Mucosa of descending colon (tissue), 3 donors: ENCODE measurements around the gene SPSB4. TPM values are rescaled to one million over a fixed set of nuclear protein-coding genes. Genes with fewer than 3 reads are reported as not detected.
"Not testable (repeated sequence)": the region's sequence is repeated elsewhere in the genome, so short reads cannot be mapped to it uniquely, and the experiment has no call there.

ENCODE experiments used
- ATAC-seq: fragments of 200-7000 bp; cut with Tn5 transposase; one replicate; pipeline ENCODE4 v1.9.1; 2020; ENCODE audit warnings: mild to moderate bottlenecking, moderate library complexity
- DNase-seq, 3 donors: peaks; one replicate each; pipeline ENCODE4 v3.0.0-alpha.2; 2020
- H3K36me3 ChIP-seq: fragments of 200-600 bp; one replicate; pipeline ENCODE4 v1.8.0; 2021; ENCODE audit warnings: low read depth, mild to moderate bottlenecking
- H3K4me1 ChIP-seq: fragments of 200-600 bp; one replicate; pipeline ENCODE4 v1.8.0; 2021; ENCODE audit warnings: low read depth, mild to moderate bottlenecking
- H3K4me3 ChIP-seq: fragments of 200-600 bp; one replicate; pipeline ENCODE4 v1.8.0; 2021; ENCODE audit warnings: mild to moderate bottlenecking
- H3K9me3 ChIP-seq: fragments of 200-600 bp; one replicate; pipeline ENCODE4 v1.8.0; 2021; ENCODE audit warnings: mild to moderate bottlenecking
- intact Hi-C, 2 donors: fragments of 100-400 bp; cut with DNase I in 1 of 2; cut with micrococcal nuclease in 1 of 2; formaldehyde crosslinking; loops; one replicate each; pipeline versions ENCODE4 v1.11.0 to v1.11.1; 2022; cut with DNase I, micrococcal nuclease
- total RNA-seq, 3 donors: library from RNA; stranded (reverse); fragmentation: NEBNext Ultra II Directional in 2 of 3; extraction: Animal tissue kit (Norgen Biotek cat#: 25700) in 2 of 3; gene quantifications; one replicate each; pipeline versions ENCODE4 v1.2.1 to v1.2.4, GENCODE V29; 2021 to 2023
- TF ChIP-seq, protein P1 (sequence below): fragments of 200-600 bp; IDR thresholded peaks from one replicate; pipeline ENCODE4 v1.8.0; 2022; ENCODE audit warnings: antibody characterized with exemption, mild to moderate bottlenecking
- donor health status: DM: no; HTN: no; CAD: no; lungs with moderate emphysema.
- donor health status: DM: no; HTN: no; CAD: no.
- donor health status: DM: no; HTN: yes; CAD: no.

Gene SPSB4
- total RNA-seq, 3 donors from 2014 or later = 0.10 to 0.85 (median 0.17) TPM

DNA sequence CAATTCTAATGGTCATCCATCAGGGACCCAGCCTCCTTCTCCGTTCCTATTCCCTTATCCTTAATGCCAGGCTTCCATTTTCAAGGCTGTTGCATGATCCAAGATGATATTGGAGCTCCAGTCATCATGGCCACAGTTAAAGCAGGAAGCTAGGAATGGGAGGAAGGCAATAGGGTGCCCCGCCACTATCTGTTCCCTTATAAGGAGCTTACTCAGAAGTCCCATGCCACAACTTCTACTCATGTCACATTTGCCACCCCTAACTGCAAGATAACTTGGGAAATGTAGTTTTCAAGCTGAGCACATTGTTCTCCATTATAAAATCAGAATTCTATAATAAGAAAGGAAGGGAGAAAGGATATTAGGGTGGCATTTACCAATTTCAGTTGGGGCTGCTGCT is 38.6 kb upstream of the SPSB4 start:
- intact Hi-C loops = loop anchor here (5.0 to 10.0 kb wide), 2 partner anchors 95 to 182 kb away; no protein-coding TSS in a partner anchor

DNA sequence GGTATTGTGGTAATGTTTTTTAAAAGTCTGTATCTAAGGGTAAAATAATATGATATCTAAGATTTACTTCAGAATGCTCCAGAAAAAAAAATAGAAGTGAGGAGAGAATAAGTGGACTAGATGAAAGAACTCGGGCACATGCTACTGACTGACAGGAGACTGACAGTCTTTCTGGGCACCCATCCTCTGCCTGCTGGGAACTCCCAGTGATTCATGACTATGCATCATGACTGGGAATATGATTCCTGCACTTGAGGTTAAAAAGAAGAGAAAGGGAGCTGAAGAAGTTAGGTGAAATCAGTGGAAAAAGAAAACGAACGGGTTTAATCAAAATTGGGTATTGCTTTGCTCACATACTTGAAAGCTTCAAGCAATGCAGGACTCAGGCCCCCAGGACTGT is 35.7 kb upstream of the SPSB4 start:
- H3K36me3 ChIP-seq = no peaks in the 10 kb centered on the region
- H3K9me3 ChIP-seq = no peaks in the 10 kb centered on the region
- DNase-seq = no peak
- ATAC-seq = no peak
- no peaks in the 10 kb centered on the region for H3K4me1 ChIP-seq
- TF ChIP-seq, protein P1, sequence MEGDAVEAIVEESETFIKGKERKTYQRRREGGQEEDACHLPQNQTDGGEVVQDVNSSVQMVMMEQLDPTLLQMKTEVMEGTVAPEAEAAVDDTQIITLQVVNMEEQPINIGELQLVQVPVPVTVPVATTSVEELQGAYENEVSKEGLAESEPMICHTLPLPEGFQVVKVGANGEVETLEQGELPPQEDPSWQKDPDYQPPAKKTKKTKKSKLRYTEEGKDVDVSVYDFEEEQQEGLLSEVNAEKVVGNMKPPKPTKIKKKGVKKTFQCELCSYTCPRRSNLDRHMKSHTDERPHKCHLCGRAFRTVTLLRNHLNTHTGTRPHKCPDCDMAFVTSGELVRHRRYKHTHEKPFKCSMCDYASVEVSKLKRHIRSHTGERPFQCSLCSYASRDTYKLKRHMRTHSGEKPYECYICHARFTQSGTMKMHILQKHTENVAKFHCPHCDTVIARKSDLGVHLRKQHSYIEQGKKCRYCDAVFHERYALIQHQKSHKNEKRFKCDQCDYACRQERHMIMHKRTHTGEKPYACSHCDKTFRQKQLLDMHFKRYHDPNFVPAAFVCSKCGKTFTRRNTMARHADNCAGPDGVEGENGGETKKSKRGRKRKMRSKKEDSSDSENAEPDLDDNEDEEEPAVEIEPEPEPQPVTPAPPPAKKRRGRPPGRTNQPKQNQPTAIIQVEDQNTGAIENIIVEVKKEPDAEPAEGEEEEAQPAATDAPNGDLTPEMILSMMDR = no peak
- intact Hi-C loops = loop anchor here (10.0 kb wide), 1 partner anchor 179 kb away; no protein-coding TSS in a partner anchor
- no peak overlapping the region for H3K4me3 ChIP-seq

More for the DNA sequence above, 38.6 kb upstream of the SPSB4 start:
- no peaks in the 10 kb centered on the region for H3K4me1 ChIP-seq
- TF ChIP-seq, protein P1 = no peak
- no peak overlapping the region for H3K4me3 ChIP-seq
- ATAC-seq (no peak), DNase-seq (no peak)
- no peaks in the 10 kb centered on the region for H3K36me3 ChIP-seq
- H3K9me3 ChIP-seq = no peaks in the 10 kb centered on the region

DNA sequence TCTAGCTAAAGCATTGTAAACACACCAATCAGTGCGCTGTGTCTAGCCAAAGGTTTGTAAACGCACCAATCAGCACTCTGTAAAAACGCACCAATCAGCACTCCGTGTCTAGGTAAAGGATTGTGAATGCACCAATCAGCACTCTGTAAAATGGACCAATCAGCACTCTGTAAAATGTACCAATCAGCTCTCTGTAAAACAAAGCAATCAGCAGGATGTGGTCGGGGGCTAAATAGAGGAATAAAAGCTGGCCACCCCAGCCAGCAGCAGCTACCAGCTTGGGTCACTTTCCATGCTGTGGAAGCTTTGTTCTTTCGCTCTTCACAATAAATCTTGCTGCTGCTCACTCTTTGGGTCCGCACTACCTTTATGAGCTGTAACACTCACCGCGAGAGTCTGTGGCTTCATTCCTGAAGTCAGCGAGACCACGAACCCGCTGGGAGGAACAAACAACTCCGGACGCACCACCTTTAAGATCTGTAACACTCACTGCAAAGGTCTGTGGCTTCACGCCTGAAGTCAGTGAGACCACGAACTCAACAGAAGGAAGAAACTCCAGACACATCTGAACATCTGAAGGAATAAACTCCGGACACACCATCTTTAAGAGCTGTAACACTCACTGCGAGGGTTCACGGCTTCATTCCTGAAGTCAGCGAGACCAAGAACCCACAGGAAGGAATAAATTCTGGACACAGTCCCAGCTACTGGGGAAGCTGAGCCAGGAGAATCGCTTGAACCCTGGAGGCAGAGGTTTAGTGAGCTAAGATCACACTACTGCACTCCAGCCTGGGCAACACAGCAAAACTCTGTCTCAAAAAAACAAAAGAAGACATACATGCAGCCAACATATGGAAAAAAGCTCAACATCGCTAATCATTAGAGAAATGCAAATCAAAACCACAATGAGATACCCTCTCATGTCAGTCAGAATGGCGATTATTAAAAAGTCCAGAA is 33.5 kb upstream of the SPSB4 start:
- not testable (repeated sequence) for DNase-seq, H3K36me3 ChIP-seq, ATAC-seq, H3K9me3 ChIP-seq, H3K4me1 ChIP-seq, H3K4me3 ChIP-seq
- intact Hi-C loops = loop anchor here (10.0 kb wide), 1 partner anchor 177 kb away; no protein-coding TSS in a partner anchor

DNA sequence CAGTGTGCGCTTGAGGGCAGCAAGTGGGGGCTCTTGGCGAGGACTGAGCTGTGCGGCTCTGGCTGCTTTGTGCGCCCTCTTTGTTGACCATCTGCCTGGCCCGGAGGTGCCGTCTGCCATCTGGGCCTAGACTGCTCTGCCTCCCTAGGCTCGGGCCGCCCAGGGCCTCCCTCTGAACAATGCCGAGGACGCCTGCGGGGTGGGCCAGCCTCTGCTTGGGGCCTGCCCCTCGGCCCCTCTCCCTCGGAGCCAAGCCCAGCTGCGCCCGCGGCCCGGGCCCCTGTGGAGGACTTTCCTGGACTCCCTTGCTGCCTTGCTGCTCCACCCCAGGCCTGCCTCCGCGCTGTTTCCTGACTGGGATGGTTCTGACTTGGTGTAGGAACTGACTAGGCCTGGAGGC is 31.9 kb upstream of the SPSB4 start:
- TF ChIP-seq, protein P1 = no peak
- Histone ChIP-seq H3K9me3 (no peaks in the 10 kb centered on the region), H3K36me3 (no peaks in the 10 kb centered on the region), H3K4me1 (no peaks in the 10 kb centered on the region), H3K4me3 (no peak overlapping the region)
- DNase-seq (no peak), ATAC-seq (no peak)
- intact Hi-C loops = loop anchor here (10.0 kb wide), 1 partner anchor 176 kb away; no protein-coding TSS in a partner anchor

DNA sequence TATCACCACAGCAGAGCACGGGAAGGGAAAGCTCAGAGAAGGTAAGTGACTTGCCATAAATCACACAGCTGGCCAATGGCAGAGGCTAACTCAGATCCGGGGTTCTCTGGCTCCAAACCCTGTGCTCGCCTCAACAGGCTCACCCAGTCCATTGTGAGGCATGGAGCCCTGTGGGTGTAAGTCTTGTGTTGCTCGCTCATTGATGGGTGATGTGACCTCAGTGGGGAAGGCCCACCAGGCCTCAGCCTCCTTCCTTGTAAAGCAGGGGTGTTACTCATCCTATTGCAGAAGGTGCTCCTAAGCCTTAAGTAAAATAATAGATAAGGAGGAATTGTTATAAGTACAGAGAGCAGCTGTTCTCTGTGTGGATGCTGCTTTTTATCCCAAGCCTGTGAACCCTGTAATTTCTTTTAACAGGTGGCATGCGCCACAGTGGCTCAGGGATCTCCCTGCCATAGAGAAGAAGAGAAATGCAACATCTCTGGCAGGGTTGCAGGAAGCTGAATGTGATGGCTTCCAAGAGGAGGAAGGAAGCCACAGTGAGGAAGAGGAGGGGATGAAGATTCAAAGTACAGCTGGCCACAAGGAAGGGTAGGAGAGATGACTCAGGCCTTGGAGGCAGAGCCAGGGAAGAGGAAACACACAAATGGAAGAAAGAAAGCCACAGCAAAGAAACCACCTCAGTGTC is 30.9 kb upstream of the SPSB4 start:
- intact Hi-C loops = no loop called here
- ATAC-seq = no peak
- TF ChIP-seq, protein P1 = no peak
- no peaks in the 10 kb centered on the region for H3K4me1 ChIP-seq
- H3K36me3 ChIP-seq = no peaks in the 10 kb centered on the region
- no peaks in the 10 kb centered on the region for H3K9me3 ChIP-seq
- H3K4me3 ChIP-seq = no peak overlapping the region
- no peak for DNase-seq

DNA sequence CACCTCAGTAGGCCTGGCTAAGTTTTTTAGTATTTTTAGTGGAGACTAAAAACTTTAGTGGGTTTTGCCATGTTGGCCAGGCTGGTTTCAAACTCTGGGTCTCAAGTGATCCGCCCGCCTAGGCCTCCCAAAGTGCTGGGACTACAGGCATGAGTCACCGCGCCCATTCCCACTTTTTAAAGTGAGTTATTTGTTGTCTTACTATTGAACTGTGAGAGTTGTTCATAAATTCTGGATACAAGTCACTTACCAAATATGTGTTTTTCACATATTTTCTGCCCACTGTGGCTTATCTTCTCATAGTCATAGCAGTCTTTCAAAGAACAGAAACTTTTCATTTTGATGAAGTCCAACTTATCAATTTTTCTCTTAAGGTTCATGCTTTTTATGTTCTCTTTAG is 29.9 kb upstream of the SPSB4 start:
- DNase-seq = no peak

More for the DNA sequence above, 29.9 kb upstream of the SPSB4 start:
- intact Hi-C loops = no loop called here
- TF ChIP-seq, protein P1 = no peak
- no peaks in the 10 kb centered on the region for H3K4me1 ChIP-seq
- no peaks in the 10 kb centered on the region for H3K36me3 ChIP-seq
- ATAC-seq = no peak
- no peaks in the 10 kb centered on the region for H3K9me3 ChIP-seq
- no peak overlapping the region for H3K4me3 ChIP-seq
